PC-3 (cell line): ENCODE measurements around the gene TTI1.

Experiments used
- EZH2 ChIP-seq: fragments of 300-600 bp; sonication (generic); IDR thresholded peaks from one replicate; pipeline ENCODE4 v1.6.1; 2017; ENCODE audit warnings: antibody characterized with exemption, mild to moderate bottlenecking, low read length; ENCODE audit not compliant: unreplicated experiment
- TF ChIP-seq, protein P1 (sequence below): fragments of 300-600 bp; sonication (generic); conservative IDR thresholded peaks from 2 replicates; pipeline ENCODE4 v1.5.1; 2017; ENCODE audit warnings: antibody characterized with exemption, low read depth, mild to moderate bottlenecking, low read length

DNA sequence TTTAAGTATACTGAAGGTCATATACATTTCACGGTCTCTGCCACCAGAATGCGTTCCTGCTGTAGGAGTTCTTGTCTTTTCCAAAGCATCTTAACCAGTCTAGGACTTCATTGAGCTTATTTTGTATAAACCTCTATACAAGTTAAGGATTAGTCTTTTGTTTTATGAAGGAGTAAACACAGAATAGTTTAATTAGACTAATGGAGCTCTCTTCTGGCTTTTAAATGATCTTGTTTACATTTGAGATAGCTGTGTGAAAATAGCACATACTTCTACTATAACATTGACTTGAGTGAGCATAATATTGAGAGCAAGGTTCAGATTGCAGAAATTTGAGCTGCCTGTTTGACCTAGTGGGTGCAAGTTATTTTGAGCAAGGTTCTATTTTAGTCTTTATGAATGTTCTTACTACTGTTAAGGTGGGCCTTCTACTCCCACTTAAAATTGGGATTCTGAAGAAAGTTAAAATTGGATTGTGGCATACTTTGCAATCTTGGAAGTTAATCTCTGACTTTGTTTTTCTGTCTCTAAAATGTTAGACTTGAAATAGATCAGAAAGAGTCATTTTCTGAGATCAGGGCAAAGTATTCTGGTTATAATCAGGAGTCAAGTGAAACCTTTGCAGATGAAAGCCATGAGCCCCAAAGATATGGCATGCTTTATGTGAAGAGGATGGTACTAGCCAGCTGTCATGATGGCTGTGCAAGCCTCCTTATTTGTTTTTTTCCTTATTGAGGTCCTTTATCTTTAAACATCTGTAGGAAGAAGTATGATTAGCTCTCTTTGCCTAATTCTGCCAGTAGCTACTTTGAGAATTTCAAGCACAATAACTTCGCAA is 42.1 kb upstream of the TTI1 start:
- TF ChIP-seq, protein P1, sequence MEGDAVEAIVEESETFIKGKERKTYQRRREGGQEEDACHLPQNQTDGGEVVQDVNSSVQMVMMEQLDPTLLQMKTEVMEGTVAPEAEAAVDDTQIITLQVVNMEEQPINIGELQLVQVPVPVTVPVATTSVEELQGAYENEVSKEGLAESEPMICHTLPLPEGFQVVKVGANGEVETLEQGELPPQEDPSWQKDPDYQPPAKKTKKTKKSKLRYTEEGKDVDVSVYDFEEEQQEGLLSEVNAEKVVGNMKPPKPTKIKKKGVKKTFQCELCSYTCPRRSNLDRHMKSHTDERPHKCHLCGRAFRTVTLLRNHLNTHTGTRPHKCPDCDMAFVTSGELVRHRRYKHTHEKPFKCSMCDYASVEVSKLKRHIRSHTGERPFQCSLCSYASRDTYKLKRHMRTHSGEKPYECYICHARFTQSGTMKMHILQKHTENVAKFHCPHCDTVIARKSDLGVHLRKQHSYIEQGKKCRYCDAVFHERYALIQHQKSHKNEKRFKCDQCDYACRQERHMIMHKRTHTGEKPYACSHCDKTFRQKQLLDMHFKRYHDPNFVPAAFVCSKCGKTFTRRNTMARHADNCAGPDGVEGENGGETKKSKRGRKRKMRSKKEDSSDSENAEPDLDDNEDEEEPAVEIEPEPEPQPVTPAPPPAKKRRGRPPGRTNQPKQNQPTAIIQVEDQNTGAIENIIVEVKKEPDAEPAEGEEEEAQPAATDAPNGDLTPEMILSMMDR: no peak
- TF ChIP-seq EZH2: no peak
